GM19239 (cell line): ENCODE data around the gene SFMBT2.
A peak's percentile ranks its signal among the peaks of the same experiment; 100 is the strongest.
"Not testable (repeated sequence)": the region's sequence is repeated elsewhere in the genome, so short reads cannot be mapped to it uniquely, and the experiment has no call there.

ENCODE experiments used
- DNase-seq: peaks from one replicate; pipeline ENCODE4 v3.0.0; 2011; ENCODE audit warnings: low spot score; ENCODE audit not compliant: insufficient read length
- FAIRE-seq: peaks from 2 replicates; lab custom pipeline; 2011; peaks lifted over from hg19 to GRCh38; lab: Jason Lieb, UNC

The SFMBT2 gene

DNA sequence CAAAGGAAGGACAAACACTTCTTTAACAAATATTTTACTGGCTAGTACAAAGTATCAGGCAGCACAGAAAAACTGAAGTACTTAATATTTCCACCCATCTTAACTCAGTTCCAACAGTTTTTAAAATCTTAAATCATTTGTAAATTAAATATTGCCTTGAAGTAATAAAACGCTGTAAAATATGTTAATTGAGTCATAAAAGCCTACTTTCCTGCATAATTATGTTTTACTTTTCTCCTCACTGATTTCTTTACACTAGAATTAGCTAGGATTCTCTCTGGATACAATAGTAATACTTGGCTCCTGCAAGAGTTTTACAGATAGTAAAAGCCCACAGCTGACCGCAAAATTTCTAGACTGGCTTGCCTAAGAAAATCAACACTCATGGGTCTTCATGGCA is 74.9 kb downstream of the SFMBT2 start:
- DNase-seq = no peak
- FAIRE-seq = no peak

DNA sequence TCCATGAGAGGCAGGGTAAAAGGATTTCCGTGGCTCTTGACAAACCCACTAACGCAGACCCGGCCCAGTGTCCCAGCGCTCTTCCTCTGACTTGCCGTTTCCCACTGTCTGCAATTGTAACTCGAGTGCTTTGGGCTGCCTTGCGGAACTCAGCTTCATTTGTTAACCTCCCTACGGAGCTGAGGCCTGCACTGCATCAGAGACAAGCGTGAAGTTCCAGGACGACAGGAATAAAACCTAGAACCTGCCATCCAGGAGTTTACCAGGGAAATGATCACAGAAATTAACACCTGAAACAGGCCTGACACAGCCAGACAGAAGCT is 76.2 kb downstream of the SFMBT2 start:
- DNase-seq (no peak), FAIRE-seq (no peak)

DNA sequence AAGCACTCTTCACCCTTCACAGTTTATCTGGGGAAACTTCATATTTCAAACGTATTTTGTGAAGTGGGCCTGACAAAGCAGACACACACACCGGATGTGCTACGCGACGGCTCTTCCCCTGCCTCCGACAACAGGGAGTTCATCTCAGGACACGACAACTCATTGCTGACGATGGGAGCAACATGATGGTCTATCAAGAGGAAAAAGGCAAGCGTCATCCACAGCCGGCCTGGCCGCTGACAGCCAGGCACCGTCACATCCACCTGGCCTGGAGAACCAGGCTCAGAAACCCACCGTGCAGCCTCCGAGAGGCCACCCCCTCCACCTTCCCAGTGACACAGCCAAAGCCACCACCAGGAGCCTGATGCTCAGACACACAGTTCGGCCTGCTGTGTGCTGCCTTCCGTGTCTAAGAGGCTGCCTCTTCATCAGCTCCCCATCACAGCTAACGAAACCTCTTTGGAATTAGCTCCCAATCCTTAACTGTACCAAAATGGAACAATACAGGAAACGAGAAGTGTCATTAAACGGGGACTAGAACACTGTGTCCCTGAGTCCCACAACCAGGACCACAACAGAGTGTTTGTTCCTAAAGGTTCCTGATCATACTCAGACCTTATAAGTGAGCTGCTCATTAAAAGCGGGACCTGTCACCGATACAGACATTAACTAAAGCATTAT is 76.7 kb downstream of the SFMBT2 start:
- DNase-seq = no peak
- no peak for FAIRE-seq

DNA sequence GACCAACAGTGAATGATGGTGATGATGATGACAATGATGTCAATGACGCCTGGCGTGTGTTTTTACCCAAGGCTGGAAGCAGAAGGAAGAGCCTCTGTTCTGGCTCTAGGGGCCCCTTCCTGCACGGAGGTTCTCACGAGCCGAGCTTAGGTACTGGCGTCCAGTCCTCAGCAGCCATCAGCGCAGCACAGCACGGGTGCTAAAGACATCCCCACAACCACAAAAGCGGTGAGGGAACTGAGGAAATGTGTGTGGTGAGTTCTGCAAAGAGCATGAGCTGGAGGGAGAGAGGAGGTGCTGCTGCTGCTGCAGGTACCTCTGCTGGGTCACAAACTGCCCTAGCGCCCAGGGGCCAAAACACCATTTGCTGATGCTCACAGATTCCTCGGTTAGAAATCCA is 81.6 kb downstream of the SFMBT2 start:
- DNase-seq = no peak
- FAIRE-seq = no peak

DNA sequence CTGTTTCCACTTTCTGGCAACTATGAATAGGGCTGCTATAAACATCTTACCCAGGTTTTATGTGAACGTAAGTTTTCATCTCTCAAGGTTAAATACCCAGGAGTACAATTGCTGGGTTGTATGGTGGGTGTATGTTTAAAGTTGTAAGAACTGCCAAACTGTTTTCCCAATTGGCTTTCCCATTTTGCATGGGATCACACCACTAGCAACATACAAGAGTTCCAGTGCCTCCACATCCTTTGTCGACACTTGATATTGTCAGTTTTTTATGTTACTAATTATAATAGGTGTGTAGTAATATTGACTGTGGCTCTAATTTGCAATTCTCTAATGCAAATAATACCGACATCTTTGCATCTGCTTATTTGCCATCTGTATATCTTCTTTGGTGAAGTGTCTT is 82.9 kb downstream of the SFMBT2 start:
- FAIRE-seq (no peak), DNase-seq (no peak)

DNA sequence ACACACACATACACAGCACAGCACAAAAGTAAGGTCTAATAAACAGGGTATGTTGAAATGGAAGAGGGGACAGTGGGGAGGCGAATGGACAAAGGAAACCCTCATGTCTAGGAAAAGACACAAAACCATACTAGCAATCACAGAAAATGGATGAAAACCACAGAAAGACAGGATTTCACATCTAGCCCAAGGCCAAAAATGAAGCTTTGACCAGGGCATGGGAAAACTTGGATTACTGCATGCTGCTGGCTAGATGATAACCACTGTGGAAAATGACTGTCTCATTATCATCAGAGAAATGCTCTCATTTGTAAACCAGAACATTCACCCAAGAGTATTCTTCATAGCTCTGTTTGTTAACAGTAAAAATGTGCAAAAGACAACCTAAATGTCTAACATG is 88.2 kb downstream of the SFMBT2 start:
- no peak for DNase-seq
- FAIRE-seq = no peak

DNA sequence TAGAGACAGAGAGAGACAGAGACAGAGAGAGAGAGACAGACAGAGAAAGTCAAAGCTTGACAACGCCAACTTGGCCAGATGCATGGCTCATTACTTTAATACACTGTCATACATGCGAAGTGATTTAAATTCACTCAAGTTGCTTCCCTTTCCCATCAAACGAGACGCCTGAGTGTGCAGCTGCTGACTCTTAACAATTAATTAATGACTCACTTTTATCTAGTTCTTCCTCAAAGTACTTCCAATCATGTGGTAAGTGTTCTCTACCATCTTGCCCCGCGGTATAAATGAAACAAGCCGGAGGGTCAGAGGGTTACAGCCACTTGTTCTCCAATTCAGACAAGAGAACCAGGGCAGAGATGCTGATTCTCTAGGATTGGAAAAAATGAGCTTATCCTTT is 90.8 kb downstream of the SFMBT2 start:
- FAIRE-seq (peak; percentile 64), DNase-seq (no peak)

DNA sequence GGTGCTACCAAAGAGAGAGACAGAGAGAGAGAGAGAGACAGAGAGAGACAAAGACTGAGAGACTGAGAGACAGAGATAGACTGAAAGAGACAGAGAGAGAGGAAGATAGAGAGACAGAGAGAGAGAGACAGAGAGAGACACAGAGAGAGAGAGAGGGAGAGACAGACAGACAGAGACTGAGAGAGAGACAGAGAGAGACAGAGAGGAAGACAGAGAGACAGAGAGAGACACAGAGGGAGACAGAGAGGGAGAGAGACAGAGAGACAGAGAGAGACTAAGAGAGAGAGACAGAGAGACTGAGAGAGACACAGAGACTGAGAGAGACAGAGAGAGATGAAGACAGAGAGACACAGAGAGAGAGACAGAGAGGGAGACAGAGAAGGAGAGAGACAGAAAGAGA is 91.2 kb downstream of the SFMBT2 start:
- DNase-seq (no peak), FAIRE-seq (no peak)

DNA sequence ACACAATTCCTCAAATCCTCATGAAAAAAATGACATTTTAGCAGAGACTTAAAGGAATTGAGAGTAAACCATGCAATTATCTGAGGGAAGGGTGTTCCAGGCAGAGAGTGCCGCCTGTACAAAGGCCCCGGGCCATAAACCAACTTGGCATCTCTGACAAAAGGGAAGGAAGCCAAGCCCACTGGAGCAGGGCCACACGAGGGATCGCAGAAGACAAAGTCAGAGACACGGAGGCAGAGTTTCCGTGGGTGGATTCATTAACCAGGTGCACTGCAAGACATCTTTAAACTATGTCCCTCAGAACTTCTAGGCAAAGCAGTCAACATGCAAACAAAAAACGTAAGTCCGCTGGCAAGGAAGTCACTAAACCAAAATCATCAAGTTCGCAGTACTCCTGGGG is 92.0 kb downstream of the SFMBT2 start:
- FAIRE-seq = peak; percentile 91
- no peak for DNase-seq

DNA sequence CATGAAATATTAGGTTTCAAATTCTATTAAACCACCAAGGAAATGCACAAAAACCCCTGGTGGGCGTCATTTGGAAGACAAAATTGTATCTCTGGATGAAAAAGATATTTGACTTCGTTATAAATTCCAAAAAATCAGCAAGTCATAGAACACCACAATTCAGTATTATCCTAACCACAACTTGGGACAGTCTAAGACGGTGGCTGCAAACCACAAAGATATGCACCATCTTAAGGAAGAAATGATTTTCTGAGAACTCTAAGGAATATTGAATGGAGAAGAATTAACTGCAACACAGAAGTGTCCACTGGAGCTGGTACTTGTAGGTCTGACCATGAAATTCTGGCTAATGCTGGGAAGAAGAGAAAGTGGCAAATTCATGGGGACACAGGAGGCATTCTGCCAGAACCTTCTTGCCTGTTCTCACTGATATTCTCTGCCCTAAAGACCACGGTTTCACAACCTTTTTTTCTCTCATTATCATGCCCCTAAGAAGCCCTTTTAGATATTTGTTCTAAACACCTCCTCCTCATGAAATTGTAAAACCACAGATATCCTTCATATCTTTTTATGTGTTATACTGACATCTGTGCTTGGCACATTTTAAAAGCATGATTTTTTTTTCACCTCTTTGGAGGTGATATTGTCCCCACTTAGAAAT is 92.9 kb downstream of the SFMBT2 start:
- FAIRE-seq (peak; percentile 86), DNase-seq (no peak)

DNA sequence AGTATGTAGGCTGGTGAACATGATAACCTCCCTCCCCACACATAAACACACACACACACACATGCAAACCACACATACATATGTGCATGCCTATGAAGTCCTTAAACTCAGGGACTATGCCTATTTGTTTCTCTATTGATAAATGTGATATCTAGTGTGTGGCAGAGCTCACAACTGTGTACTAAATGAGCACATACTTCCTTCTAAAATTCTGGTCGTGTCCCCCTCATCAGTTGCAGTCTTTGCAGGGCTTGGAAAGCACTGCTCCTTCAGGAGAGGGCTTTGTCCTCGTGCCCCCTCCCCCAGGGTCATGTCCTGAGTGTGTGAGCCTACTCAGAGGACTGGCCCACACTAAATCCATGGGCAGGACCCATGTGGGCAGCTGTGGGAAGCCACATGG is 94.0 kb downstream of the SFMBT2 start:
- DNase-seq = no peak
- no peak for FAIRE-seq

DNA sequence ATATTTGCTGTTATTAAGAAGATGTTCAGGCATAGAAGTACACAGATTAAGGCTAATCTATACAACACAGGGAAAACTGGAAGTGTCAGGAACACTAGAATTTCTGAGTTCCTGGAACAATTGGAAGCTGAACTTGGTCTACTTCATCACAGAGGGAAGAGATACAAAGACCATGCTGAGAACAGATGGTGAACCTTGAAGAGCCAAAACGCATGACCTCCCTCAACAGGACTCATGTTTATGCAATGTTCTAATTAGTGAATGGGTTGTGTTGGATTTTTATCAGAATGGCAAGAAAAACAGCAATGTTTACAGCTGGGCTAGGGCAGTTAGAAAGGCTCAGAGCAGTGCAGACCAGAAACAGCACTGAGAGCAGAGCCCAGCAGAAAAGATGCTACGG is 94.9 kb downstream of the SFMBT2 start:
- no peak for DNase-seq
- no peak for FAIRE-seq

DNA sequence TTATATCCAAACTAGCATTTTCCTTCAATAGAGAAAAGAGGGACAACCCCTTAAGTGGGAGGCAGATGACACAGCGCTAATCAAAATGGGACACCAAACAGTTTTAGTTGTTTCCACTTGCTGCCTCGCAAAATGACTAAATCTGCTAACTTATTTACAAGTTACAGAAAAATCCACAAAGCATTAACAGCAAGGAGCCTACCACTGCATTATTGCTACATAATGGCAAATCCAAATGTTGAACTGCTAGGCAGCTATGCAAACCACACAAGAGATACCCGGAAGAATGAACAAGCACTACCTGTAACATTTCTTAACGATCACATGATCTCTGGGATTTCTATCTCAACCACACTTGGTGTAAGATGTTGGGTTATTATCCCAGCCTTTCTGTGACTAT is 96.7 kb downstream of the SFMBT2 start:
- DNase-seq (no peak), FAIRE-seq (no peak)

DNA sequence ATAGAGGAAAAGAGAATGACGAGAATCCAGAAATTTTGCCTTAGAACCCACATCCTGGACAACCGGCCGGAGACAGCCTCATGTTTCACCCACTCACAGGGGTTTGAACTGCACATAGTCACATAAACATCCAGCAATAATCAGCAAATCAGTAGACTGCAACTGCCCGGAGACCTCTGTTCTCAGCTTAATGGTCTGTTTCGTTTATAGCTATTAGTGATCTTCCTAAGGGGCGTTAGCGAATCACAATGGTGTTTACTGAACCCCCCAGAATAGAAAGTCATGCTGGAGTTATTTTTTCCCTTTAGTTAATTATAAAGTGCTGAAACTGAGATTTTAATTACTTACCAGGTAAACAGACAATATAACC is 98.4 kb downstream of the SFMBT2 start:
- no peak for DNase-seq
- FAIRE-seq = no peak

DNA sequence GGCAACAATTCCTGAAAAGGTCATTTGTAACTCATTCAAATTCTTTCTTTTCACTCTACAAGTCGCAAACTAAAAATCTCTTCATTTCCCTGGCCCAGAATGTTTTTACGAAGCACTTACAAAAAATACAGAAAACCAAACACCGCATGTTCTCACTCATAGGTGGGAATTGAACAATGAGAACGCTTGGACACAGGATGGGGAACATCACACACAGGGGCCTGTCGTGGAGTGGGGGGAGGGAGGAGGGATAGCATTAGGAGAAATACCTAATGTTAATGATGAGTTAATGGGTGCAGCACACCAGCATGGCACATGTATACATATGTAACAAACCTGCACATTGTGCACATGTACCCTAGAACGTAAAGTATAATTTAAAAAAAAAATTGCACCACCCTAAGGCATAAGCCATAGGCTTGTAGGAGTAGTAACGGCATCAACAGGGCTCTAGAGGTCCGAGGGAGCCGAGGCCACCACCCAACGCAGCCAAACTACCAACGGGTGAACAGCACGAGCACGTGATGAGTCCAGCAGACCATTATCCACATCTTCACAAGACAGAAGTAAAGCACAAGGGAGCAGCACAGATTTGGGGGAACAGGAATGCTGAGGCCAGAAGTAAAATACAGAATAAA is 98.9 kb downstream of the SFMBT2 start:
- DNase-seq, FAIRE-seq: not testable (repeated sequence)

DNA sequence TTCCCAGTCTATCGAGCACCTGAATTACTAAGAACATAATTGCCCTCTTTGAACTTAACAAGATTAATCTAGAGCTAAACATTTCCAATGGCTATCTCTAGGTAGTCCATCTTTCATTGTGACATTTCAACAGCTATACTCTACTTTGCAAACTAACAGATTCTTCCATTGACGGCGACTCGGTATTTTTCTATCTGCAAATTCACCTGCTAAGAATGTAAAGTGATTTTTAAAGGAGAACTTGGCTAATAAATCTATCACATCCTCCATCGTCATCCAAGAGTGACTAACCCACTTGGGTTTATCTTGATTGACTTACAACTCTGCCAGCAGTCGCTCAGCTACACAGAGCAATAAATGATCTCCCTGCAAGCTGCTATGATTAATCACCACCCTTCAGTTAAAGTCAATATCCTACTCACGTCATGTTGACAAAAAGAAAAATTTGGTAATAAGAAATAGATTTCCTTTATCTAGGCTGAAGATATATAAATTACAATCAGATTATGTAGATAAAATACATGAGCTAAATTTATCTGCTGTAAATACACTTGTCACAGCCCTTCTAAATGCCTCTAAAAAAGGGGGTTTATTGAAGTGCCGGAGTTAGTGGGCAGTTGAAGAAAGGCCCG is 99.5 kb downstream of the SFMBT2 start:
- FAIRE-seq (peak; percentile 33), DNase-seq (no peak)

DNA sequence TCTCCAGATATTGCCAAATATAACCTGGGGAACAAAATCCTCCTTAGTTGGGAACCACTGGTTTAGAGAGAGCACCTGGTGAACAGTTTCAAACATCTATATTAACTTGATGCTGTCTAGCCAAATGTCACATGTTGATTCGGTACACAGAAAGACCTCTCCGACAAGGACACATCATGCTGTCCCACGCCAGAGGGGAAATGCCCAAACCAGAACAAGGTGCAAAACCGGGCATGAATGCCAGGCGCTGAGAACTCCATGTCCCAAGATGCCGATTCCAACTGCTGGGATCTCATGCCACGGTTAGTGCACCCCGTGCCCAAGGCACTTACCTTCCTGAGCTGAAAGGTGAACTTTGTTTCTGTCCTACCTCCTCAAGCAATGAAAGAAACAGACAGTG is 100.8 kb downstream of the SFMBT2 start:
- no peak for FAIRE-seq
- no peak for DNase-seq

DNA sequence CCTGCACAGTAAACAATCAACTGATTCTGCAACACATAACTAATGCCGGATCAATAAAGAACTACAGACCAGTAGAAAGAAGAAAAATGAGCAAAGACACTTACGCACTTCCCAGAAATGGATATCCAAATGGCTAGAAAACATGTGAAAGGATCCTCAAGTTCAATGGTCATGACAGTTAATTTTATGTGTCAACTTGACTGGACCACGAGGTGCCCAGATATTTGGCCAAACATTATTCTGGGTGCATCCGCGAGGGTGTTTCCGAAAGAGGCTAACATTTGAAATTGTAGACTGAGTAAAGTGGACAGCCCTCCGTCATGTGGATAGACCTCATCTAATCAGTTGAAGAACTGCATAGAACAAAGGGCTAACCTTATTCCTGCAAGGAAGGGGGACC is 102.0 kb downstream of the SFMBT2 start:
- FAIRE-seq (no peak), DNase-seq (no peak)

DNA sequence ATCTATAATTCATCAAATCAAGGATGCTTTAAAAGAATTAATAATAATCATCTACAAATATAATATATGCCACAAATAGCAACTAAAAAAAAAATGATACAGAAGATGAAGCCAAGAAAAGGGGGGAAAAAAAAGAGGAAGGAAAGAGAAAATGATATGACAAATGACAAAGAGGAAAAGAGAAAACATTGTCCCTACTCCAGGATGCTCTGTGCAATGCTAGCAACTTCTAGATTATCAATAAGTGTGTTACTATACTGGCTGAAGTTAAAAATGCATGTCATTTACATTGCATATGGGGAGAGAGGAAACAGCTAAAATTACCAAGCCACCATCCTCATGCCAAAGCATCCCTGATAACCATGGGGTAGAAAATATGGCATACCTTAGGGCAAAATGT is 104.2 kb downstream of the SFMBT2 start:
- FAIRE-seq = peak; percentile 79

DNA sequence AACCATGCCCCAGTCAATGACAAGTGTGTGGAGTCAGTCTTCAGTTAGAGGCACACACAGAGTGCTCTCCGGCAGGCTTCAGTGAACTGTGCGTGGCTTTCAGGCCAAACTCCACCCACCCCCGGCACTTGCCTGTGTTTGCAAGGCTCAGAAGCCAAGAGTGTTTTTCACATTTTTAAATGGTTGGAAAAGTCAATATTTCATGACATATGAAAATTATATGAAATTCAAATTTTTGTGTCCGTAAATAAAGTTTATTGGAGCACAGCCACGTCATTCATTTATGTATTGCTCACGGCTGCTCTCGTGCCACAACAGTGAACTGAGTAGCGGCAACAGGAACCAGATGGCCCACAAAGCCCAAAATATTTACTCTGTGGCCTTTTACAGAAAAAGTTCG is 104.7 kb downstream of the SFMBT2 start:
- no peak for DNase-seq
- FAIRE-seq = no peak

More for the DNA sequence above, 104.2 kb downstream of the SFMBT2 start:
- DNase-seq = no peak

DNA sequence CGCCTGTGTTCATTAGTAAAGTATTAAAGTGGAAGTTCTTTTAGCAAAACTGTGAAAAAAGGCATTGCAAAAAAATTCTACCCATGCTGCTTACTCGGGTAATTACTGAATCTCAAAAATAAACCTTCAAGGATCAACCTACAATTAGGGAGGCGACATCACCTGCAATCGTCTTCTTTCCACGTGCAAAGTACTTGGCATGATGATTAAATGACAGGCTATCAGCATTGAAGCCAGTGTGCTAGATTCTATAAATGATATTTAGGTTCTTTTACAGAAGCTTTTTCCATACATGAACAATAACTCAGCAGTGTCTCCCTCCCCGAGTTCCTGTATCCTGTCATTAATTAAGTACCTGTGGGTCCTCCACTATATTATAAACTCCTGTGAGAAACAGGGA is 105.8 kb downstream of the SFMBT2 start:
- no peak for FAIRE-seq
- DNase-seq = no peak
